Cardiac fibroblast (primary cell): ENCODE measurements around the gene FOLR2.

Experiments
- DNase-seq, 2 donors: peaks; one replicate each; pipeline versions ENCODE4 v3.0.0 to v3.0.0-alpha.2; 2010; ENCODE audit warnings: low read depth in 2 of 2
- H3K4me3 ChIP-seq, 2 donors: replicated peaks in 1 of 2; 1 replicate in 1 of 2; 2 replicates in 1 of 2; pipeline ENCODE4 v1.5.1; 2011; ENCODE audit warnings: low read depth in 2 of 2, low read length in 2 of 2, mild to moderate bottlenecking in 2 of 2, moderate library complexity in 1 of 2
- TF ChIP-seq, protein P1 (sequence below): IDR thresholded peaks from one replicate; pipeline ENCODE4 v1.5.1; 2011; ENCODE audit warnings: low read depth, mild to moderate bottlenecking, low read length, inconsistent platforms

FOLR2 gene

DNA sequence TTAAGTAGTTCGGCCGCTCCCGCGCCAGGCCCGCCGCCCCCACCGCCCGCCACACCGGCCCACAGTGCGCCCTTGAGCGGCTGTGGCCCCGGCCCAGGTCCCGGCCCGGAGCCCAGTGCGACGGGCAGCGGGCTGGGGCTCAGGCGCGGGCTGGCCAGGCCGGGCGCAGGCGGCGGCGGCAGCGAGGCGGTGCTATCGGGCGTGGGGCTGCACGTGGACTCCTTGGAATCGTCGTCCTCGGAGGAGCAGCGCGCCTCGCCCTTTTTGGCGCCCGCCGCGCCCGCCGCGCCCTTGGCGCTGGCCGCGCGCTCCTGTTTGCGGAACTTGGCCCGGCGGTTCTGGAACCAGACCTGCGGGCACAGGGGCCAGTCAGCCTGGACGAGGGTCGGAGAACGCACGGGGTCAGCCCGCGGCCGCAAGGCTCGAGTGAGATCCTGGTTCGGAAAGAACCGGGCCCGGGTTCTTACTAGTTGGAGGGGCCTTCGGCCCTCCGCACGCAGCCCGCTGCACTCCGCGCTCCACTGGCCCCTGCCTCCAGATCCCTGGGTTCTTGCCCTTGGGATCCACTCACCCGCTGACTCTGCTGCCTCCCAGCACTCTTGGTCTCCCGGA is 23.4 kb downstream of the FOLR2 start:
- peak; percentile 36 to 43 for DNase-seq
- peak overlapping the region; percentile 5 to 18 for H3K4me3 ChIP-seq
- TF ChIP-seq, protein P1, sequence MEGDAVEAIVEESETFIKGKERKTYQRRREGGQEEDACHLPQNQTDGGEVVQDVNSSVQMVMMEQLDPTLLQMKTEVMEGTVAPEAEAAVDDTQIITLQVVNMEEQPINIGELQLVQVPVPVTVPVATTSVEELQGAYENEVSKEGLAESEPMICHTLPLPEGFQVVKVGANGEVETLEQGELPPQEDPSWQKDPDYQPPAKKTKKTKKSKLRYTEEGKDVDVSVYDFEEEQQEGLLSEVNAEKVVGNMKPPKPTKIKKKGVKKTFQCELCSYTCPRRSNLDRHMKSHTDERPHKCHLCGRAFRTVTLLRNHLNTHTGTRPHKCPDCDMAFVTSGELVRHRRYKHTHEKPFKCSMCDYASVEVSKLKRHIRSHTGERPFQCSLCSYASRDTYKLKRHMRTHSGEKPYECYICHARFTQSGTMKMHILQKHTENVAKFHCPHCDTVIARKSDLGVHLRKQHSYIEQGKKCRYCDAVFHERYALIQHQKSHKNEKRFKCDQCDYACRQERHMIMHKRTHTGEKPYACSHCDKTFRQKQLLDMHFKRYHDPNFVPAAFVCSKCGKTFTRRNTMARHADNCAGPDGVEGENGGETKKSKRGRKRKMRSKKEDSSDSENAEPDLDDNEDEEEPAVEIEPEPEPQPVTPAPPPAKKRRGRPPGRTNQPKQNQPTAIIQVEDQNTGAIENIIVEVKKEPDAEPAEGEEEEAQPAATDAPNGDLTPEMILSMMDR: no peak

DNA sequence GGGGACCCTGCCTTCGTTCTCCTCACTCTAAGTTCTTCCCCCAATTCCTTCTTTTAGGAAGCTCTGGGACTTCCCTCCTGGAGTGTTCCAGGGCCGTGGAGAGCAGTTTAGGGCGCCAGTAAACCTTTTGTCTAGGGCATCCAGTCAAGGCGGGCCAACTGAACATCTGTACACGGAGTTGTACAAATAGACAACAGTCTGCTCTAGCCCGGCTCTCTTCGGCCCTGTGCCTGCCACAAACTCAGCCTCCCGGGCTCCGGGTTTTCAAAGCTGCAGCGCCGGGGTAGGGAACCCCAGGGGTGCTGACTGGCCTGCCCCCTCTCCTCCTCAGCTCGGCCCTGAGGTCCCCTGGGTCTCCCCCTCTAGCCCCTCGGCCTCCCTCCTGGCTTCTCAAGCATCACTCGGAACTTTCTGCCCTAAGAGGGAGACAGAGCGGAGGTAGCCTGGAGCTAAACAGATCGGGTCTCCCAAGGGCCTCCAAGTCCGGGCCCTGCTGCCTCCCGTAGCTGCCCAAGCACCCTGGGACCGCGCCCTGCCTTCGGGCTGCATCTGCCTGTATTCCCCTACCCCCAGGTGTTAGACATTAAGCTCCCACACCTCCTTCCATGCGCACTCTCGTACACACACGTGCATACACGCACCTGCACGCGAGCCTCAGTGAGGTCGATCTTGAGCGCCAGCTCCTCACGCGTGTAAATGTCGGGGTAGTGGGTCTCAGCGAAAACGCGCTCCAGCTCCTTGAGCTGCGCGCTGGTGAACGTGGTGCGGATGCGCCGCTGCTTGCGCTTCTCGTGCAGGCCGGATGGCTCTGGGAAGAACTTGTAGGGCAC is 24.1 kb downstream of the FOLR2 start:
- peak in 1 of 2 donors; percentile 24 for DNase-seq
- TF ChIP-seq, protein P1: no peak
- no peak overlapping the region for H3K4me3 ChIP-seq

DNA sequence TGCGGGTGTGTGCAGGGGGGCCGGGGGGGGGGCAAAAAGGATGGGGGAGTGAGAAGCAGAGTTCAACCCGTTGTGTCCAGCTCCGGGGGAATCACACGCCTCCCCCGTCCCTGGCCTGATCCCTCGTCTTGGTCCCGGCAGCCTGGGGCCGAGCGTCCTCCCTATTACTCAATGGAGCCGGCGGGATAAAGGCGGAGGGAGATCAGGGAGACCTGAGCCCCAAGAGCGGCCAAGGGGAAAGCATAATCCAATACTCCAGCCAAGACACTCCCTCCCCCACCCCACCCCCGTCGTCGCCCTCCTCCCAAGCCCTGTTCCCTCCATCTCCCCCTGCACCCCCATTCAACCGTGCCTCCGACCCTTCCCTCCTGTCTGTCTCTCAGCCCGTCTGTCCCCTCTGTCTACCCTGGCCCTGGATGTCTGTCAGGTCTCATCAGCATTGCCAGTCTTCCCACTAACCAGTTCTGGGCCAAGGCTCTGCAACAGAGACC is 24.7 kb downstream of the FOLR2 start:
- DNase-seq: no peak
- H3K4me3 ChIP-seq: no peak overlapping the region
- TF ChIP-seq, protein P1: no peak

DNA sequence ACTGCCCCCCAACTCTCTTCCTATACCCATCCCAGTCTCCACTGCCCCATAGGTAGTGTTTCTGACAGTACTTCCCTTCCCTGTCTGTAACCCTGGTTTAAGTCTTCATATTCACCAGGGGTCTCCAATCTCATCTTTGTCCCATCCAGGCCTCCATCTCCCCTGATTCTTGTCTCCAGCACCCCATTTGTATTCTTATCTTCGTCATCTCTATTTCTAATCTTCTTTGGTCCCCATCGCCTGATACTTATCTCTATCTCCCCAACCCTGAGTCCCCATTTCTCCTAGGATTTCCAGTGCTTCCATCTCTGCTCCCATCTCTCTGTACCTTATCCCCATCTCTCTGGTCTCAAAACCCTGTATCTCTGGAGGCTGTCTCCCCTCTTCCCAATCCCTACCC is 25.5 kb downstream of the FOLR2 start:
- no peak overlapping the region for H3K4me3 ChIP-seq
- TF ChIP-seq, protein P1: no peak
- no peak for DNase-seq

DNA sequence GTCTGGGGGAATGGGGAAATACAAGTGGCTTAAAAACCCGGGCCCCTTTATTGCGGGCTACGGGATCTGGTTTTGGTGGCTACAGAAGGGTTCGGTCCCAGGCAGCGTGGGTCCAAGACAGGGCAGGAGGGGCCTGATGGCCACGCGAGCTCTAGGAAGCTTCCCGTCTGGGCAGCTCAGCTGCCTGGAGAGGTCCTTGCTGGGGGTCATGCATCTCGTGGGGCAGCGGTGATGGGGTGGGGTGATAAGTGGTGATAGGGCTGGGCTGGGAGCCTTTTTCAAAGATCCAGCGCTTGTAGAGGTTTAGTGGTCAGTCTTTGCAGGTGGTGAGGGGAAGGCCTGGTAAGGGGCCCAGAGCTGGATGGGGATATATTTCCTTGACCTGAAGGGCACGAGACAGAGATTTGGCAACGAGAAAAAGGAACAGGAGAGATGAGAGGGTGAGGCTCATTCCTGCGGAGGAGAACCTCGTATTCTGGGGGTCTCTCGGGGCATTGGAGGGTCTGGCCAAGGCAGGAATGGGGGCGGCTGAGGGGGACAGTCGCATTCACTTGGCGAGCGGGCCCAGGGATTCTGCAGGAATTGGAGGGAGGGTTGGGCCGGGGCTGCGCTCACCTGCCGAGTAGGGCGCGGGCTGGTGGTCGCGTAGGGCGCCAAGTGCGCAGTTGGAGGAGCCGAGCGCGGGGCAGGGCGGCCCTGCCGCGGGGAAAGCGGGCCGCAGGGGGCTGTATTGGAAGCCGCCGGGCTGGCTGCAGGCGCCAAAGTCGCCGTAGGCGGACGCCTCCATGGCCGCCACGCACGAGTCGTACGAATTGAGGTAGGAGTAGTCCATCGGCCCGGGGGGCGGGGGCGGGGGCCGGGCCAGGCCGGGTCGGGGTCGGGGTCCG is 26.8 kb downstream of the FOLR2 start:
- H3K4me3 ChIP-seq: no peak overlapping the region
- DNase-seq: no peak
- TF ChIP-seq, protein P1: no peak

DNA sequence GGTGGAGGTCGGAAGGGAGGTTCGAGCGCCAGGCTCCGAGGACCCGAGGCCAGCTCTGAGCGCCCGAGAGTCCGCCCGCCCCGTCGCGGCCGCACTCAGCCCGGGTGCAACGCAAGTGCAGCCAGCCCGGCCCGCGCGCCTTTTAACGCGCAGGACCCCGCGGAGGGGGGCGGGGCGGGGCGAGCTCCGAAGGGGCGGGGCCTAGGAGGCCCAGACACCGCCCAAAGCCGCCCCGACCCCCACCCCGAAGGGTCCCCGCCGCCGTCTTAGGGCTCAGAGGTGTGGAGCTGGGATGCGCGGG is 27.4 kb downstream of the FOLR2 start, which contains the start of gene PHOX2A:
Gene PHOX2A (minus strand): TSS at position 117 of the 301 bp plus-strand sequence. CDS start 172 bp downstream, outside the sequence.
- DNase-seq: no peak
- no peak within 1 kb of the TSS for H3K4me3 ChIP-seq
- TF ChIP-seq, protein P1: no peak
